ENCODE data around the gene C10orf120. TPM values are rescaled to one million over a fixed set of nuclear protein-coding genes. Genes with fewer than 3 reads are reported as not detected.

The C10orf120 gene
- total and polyA plus RNA-seq, 8 donors: 0.12 to 0.23 (median 0.19) TPM; not detected in 3

- FAIRE-seq (no peak), DNase-seq (no peak), ATAC-seq (peak; percentile 45 to 70 (median 63))
- TF ChIP-seq CTCF (IDR thresholded peaks at IDR 0.05): no peak
- Histone ChIP-seq H3K36me3 (no peaks in the 10 kb centered on the region), H3K9me3 (no peaks in the 10 kb centered on the region), H3K27me3 (no peaks in the 10 kb centered on the region), H3K27ac (no peak overlapping the region), H3K4me3 (no peak overlapping the region), H3K4me1 (peaks cover 4 to 8% (median 7%) of the 10 kb centered on the region in 3 donors)
- WGBS, 2 donors: 48 to 54% methylated on average over 3 of the region's 3 CpGs
- intact Hi-C loops (cut with DNase I): no loop called here
Observed at GRCh38 chr10:122657729-122658128, 41.9 kb downstream of the C10orf120 start.

GRCh38 chr10:122657255-122657654 lies 42.4 kb downstream of the C10orf120 start:
- DNase-seq (no peak), FAIRE-seq (no peak), ATAC-seq (peak; percentile 58 to 80 (median 78))
- H3K9me3 ChIP-seq: no peaks in the 10 kb centered on the region
- peaks cover 4 to 8% (median 7%) of the 10 kb centered on the region in 3 donors for H3K4me1 ChIP-seq
- intact Hi-C loops (cut with DNase I): no loop called here
- no peak overlapping the region for H3K4me3 ChIP-seq
- no peak for TF ChIP-seq CTCF (IDR thresholded peaks at IDR 0.05)
- WGBS, 2 donors: 63 to 71% methylated on average over 4 of the region's 4 CpGs
- no peak overlapping the region for H3K27ac ChIP-seq
- no peaks in the 10 kb centered on the region for H3K27me3 ChIP-seq
- H3K36me3 ChIP-seq: no peaks in the 10 kb centered on the region

GRCh38 chr10:122656741-122657140 lies 42.9 kb downstream of the C10orf120 start:
- H3K4me3 ChIP-seq: no peak overlapping the region
- H3K27ac ChIP-seq: no peak overlapping the region
- no peak for ATAC-seq

GRCh38 chr10:122656308-122656705 lies 43.3 kb downstream of the C10orf120 start:
- WGBS, 2 donors: 48 to 51% methylated on average over 2 of the region's 2 CpGs
- FAIRE-seq: no peak
- intact Hi-C loops (cut with DNase I): no loop called here
- TF ChIP-seq CTCF (IDR thresholded peaks at IDR 0.05): no peak
- H3K4me3 ChIP-seq: no peak overlapping the region
- H3K27me3 ChIP-seq: no peaks in the 10 kb centered on the region
- no peak for DNase-seq
- no peaks in the 10 kb centered on the region for H3K36me3 ChIP-seq
- H3K9me3 ChIP-seq: no peaks in the 10 kb centered on the region
- H3K4me1 ChIP-seq: peaks cover 4 to 8% (median 7%) of the 10 kb centered on the region in 3 donors
- peak in 1 of 4 donors; percentile 15 for ATAC-seq
- H3K27ac ChIP-seq: no peak overlapping the region

More at GRCh38 chr10:122656741-122657140, 42.9 kb downstream of the C10orf120 start:
- no peaks in the 10 kb centered on the region for H3K36me3 ChIP-seq
- intact Hi-C loops (cut with DNase I): no loop called here
- no peak for DNase-seq
- no peaks in the 10 kb centered on the region for H3K27me3 ChIP-seq
- no peak for TF ChIP-seq CTCF (IDR thresholded peaks at IDR 0.05)
- no peak for FAIRE-seq
- H3K4me1 ChIP-seq: peaks cover 4 to 8% (median 7%) of the 10 kb centered on the region in 3 donors
- WGBS, 2 donors: 86 to 91% methylated on average over 5 of the region's 5 CpGs
- H3K9me3 ChIP-seq: no peaks in the 10 kb centered on the region

GRCh38 chr10:122655524-122656307 lies 43.9 kb downstream of the C10orf120 start:
- Histone ChIP-seq H3K27ac (no peak overlapping the region), H3K36me3 (no peaks in the 10 kb centered on the region), H3K9me3 (no peaks in the 10 kb centered on the region), H3K27me3 (no peaks in the 10 kb centered on the region), H3K4me1 (peaks cover 4 to 8% (median 7%) of the 10 kb centered on the region in 3 donors), H3K4me3 (no peak overlapping the region)
- no peak for DNase-seq
- no peak for FAIRE-seq
- intact Hi-C loops (cut with DNase I): no loop called here
- no peak for TF ChIP-seq CTCF (IDR thresholded peaks at IDR 0.05)
- no peak for ATAC-seq
- 86% methylated on average over 9 of the region's 9 CpGs for WGBS, 2 donors

Data from pancreas (tissue), 10 donors.